HG02981 (cell line): Measurements from ENCODE around the gene VMA21.
A peak's percentile ranks its signal among the peaks of the same experiment; 100 is the strongest.

Experiments used
- ATAC-seq: cut with Tn5 transposase; IDR thresholded peaks from one replicate; pipeline ENCODE4 v1.9.1; 2021; ENCODE audit warnings: mild to moderate bottlenecking, moderate library complexity; ENCODE audit not compliant: unreplicated experiment

The VMA21 gene, protein sequence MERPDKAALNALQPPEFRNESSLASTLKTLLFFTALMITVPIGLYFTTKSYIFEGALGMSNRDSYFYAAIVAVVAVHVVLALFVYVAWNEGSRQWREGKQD

DNA sequence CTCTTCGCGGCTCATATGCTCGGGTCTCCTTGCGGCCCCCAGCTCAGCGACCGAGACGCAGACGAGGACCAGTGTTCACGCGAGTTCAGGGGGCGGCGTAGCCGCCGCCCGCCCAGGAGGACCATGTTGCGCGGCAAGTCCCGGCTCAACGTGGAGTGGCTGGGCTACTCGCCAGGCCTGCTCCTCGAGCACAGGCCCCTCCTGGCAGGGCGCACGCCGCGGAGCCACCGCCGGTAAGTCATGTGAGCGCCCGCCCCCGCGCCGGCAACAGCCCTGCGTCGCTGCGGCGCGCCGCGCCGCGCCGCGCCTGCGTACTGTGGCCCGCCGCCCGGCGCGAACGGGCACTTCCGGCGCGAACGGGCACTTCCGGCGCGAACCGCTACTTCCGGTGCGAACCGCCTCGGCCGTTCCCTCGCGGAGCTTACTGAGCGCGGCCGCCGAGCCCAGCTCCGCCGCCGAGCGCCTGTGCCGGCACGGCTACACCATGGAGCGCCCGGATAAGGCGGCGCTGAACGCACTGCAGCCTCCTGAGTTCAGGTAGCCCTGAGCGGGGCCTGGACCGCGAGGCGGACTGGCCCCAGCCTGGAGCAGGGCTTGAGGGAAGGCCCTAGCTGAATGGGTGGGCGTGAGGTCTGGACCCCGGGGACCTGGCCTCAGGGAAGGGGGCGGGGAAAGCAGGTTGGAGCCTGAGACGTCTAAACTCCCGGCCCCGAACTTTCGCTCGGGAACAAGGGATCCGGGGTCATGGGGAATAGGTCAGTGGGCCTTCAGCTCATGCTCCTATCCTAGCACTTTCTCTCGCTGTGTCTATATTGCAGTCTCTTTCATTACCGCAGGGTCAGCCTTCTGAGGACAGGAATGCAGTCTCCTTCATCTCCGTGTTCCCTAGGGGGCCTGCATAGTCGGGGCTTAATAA is at the start of gene VMA21:
TSS of gene VMA21 (plus strand) at position 382 of the 916 bp plus-strand sequence. CDS start at position 485, 103 bp downstream.
- ATAC-seq = peak; percentile 76

- ATAC-seq = no peak
These were observed 37.7 kb upstream of the VMA21 start for GRCh38 chrX:151359341-151359740.

GRCh38 chrX:151359931-151360871 is 36.8 kb upstream of the VMA21 start:
- ATAC-seq = no peak

DNA sequence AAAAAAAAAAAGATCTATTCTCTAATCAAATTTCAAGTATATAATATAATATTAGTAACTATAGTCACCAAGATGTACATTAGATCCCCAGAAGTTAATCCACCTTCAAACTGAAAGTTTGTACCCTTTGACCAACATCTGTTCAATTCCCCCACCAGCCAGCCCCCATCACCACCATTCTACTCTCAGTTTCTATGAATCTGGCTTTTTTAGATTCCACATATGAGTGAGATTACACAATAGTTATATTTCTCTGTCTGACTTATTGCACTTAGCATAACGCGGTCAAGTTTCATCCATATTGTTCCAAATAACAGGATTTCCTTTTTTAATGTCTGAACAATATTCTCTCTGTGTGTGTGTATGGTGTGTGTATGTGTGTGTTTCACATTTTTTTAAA is 33.7 kb upstream of the VMA21 start:
- no peak for ATAC-seq

DNA sequence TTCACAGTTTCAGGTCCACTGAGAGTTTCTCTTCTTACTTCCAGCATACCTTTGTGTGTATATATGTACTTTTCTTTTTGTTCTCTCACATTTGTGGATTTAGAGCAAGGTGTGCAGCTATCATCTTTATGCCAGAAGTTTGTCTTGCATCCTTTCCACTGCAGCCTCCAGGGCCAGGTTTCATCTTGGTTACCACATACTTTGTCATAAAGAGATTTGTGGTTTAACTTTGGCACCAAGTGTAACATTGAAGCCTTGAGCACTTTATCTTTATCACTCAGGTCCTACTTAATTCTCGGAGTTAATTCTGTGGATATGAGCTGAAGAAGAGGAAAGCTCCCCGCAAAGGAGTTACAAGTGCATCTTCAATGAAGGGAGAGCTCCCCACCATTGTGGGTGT is 31.4 kb upstream of the VMA21 start:
- ATAC-seq = no peak

DNA sequence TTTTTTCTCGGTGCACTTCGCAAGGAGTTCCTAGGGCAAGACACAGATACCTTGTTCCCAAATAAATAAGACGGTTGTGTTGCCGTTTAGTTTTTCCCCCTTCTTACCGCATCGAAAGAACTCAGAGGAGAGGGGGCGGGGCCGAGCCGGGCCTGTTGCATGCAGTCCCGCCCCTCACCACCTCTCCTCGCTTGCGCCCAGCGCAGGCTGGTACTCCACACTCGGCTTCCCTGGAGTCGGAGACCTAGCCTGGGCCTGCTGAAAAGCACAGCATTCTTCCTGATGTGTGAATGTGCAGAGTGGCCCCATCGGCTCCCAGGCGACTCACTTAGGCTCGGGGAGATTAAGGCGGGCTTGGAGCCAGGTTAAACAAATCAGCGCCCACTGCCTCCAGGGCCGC is 26.1 kb upstream of the VMA21 start:
- ATAC-seq = no peak

GRCh38 chrX:151384807-151385206 is 12.2 kb upstream of the VMA21 start:
- ATAC-seq = no peak

DNA sequence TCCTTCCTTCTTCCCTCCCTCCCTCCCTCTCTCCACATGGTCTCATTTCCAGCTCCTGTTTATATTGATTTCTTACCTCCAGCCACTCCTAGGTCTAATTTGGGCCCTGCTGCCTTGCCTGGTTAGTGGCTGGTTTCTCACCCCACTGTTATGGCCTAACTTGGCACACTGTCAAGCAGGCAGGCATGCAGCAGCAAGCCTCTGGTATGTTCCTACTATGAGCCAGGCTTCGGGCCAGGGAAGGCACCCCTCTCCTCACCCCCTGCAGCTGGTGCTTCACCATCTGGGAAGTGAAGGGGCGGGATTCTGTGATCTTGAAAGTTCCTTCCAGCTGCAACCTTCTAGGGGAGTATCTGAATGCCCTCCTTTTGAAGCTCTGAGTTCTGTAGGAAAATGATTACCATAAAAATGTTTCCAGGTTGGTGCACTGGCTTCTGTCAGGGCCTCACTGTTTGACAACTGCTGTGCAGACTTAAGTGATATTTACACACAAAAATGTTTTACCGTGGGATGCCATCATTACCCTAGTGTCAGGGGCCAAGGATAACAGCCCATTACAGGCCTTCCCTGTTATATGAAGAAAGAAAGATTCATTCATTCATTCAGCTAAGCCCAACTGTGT is 10.1 kb upstream of the VMA21 start:
- ATAC-seq = no peak

- no peak for ATAC-seq
These were observed 5.3 kb upstream of the VMA21 start for GRCh38 chrX:151391722-151392121.

DNA sequence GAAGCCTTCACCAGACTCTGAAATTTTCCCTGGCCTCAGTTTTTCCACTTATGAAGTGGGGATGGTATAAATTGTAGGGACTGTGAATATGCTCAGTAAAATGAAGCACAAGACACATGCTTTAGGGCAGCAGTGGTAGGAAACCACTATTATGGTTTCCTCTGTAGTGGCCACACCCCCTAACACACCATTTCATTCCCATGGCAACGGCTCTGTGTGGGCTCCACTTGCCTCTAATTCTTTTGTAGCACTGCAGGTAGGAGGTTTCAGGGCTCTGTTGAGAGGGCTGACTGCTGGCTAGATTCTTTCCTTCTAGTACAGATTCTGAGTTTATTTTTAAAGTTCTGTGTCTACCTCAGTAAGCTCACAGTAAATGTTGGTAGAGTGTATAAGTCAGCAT is 3.5 kb upstream of the VMA21 start:
- peak; percentile 50 for ATAC-seq

GRCh38 chrX:151396042-151396824 is 773 bp upstream of the VMA21 start:
- peak; percentile 24 for ATAC-seq

DNA sequence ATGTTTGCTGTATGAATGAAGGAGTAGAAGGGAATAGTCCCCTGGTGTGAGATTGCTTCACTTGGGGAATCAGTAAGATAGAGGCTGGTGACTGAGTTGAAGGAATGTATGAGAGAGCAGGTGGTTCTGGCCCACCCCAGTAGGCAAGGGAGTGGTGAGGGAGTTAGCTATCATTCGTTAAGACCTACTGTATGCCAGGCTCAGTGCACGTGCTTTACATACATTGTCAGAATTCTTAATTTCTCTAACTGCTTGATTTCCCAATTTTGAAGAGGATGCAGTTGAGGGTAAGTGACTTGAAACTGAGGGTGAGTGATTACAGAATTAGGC is 700 bp downstream of the VMA21 start:
- no peak for ATAC-seq

GRCh38 chrX:151398346-151398745 is 1.3 kb downstream of the VMA21 start:
- ATAC-seq = no peak

GRCh38 chrX:151402719-151403390 is 5.8 kb downstream of the VMA21 start:
- no peak for ATAC-seq

DNA sequence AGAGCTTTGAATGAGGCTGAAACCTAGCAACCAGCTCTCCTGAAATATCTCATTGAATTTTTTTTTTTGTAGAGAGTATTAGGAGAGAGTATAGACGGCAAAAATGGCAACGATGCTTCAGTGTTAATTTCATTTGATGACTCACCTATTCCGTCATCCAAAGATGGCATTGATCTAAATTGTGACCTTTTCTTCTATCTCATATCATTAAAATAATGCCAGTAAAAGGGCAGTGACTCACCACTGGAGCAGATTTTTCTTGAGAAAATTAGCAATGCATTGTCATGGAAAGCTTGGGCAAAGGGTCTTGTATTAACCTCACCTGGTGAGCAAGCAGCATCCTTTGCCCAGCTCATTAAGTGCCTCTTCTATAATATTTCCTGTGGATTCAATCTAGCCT is 19.6 kb downstream of the VMA21 start:
- ATAC-seq = no peak

DNA sequence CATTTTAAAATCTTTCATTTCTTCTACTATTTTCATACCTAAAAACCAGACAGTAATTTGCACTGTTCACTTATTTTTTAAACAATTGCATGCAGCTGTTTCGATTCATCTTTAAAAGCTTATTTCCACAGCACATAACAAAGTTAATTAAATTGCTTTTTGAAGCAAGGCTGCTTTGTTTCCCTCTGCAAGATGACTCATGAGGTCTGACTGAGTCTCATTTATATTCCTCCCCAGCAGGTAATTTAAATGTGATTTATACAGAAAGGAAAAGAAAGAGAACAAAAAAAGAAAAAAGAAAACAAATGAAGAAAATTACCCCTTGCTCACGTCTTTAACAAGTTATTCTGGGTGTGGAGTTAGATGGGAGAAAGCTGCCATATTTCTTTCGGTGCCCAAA is 22.8 kb downstream of the VMA21 start:
- ATAC-seq = no peak

DNA sequence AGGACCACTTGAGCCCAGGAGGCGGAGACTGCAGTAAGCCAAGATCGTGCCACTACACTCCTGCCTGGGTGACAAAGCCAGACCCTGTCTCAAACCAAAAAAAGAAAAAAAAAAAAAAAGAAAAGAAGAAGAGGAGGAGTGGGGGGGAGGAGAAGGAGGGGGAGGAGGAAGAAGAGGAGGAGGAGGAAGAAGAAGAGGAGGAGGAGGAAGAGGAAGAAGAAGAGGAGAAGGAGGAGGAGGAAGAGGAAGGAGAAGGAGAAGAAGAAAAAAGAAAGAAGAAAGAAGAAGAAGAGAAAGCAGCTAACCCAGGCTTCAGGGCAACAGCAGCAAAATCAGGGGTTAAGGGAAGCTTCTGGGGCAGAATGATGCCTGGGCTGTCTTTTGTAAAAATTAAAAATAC is 27.5 kb downstream of the VMA21 start:
- no peak for ATAC-seq

- ATAC-seq = no peak
These were observed 51.5 kb downstream of the VMA21 start for GRCh38 chrX:151448509-151448908.

DNA sequence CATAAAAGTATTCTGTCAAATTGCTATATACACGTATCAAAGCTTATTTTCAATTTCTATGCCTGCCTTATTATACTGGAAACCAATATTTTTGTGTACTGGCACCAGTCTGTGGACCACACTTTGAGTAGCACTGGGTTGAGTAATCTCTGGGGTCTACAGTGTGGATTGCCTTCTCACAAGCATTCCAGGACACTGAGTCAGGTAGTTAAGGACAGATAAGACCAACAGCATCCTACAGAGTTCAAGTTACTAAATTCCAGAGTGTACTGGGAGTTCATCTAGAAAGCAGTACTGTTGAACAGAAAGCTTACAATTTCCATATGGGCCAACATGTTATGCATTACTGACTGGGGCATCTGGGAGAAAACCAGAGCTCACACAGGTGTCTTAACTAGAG is 61.8 kb downstream of the VMA21 start:
- no peak for ATAC-seq
